GDM1 (cell line): ENCODE data around the gene LMF1.
"Not testable (repeated sequence)": the region's sequence is repeated elsewhere in the genome, so short reads cannot be mapped to it uniquely, and the experiment has no call there.

Experiments used
- DNase-seq: peaks from one replicate; lab custom pipeline; 2025; lab: John Stamatoyannopoulos, UW

LMF1 gene

GRCh38 chr16:895371-895770 lies 75.4 kb downstream of the LMF1 start:
- no peak for DNase-seq

- DNase-seq = no peak
Measured at GRCh38 chr16:894841-895240, 75.9 kb downstream of the LMF1 start.

- DNase-seq = no peak
Measured at GRCh38 chr16:894136-894535, 76.6 kb downstream of the LMF1 start.

GRCh38 chr16:893360-893759 lies 77.4 kb downstream of the LMF1 start:
- DNase-seq = no peak

- DNase-seq = no peak
Measured at GRCh38 chr16:892536-893255, 78.1 kb downstream of the LMF1 start.

GRCh38 chr16:892006-892405 lies 78.8 kb downstream of the LMF1 start:
- DNase-seq = no peak

- no peak for DNase-seq
Measured at GRCh38 chr16:891353-891740, 79.4 kb downstream of the LMF1 start.

- DNase-seq = no peak
Measured at GRCh38 chr16:890716-891352, 80.0 kb downstream of the LMF1 start.

- no peak for DNase-seq
Measured at GRCh38 chr16:890217-890616, 80.6 kb downstream of the LMF1 start.

- DNase-seq = no peak
Measured at GRCh38 chr16:889586-889985, 81.2 kb downstream of the LMF1 start.

- no peak for DNase-seq
Measured at GRCh38 chr16:888901-889570, 81.7 kb downstream of the LMF1 start.

GRCh38 chr16:888456-888855 lies 82.3 kb downstream of the LMF1 start:
- not testable (repeated sequence) for DNase-seq

- DNase-seq = no peak
Measured at GRCh38 chr16:887846-888245, 82.9 kb downstream of the LMF1 start.

GRCh38 chr16:886802-887731 lies 83.7 kb downstream of the LMF1 start:
- no peak for DNase-seq

- DNase-seq = no peak
Measured at GRCh38 chr16:886084-886543, 84.7 kb downstream of the LMF1 start.

- no peak for DNase-seq
Measured at GRCh38 chr16:885391-885790, 85.4 kb downstream of the LMF1 start.

- DNase-seq = no peak
Measured at GRCh38 chr16:884232-884631, 86.6 kb downstream of the LMF1 start.

- DNase-seq = no peak
Measured at GRCh38 chr16:883781-884180, 87.0 kb downstream of the LMF1 start.

GRCh38 chr16:883340-883739 lies 87.4 kb downstream of the LMF1 start:
- no peak for DNase-seq

- not testable (repeated sequence) for DNase-seq
Measured at GRCh38 chr16:882671-883070, 88.1 kb downstream of the LMF1 start.

GRCh38 chr16:882256-882655 lies 88.5 kb downstream of the LMF1 start:
- DNase-seq = no peak
